Liver (tissue), 3 donors: ENCODE data around the gene OMP.

Experiments used
- EGR1 ChIP-seq, 2 donors: IDR thresholded peaks; 2 replicates each; pipeline ENCODE4 v1.6.1; 2016 to 2018; ENCODE audit warnings: antibody characterized with exemption in 2 of 2, low read depth in 2 of 2
- FOXA1 ChIP-seq: IDR thresholded peaks from 2 replicates; pipeline ENCODE4 v1.6.1; 2016; ENCODE audit warnings: antibody characterized with exemption
- GABPA ChIP-seq, 2 donors: IDR thresholded peaks in 1 of 2; conservative IDR thresholded peaks in 1 of 2; 2 replicates each; pipeline ENCODE4 v1.6.1; 2016; ENCODE audit warnings: antibody characterized with exemption in 2 of 2, mild to moderate bottlenecking in 1 of 2, moderate library complexity in 1 of 2
- HNF4A ChIP-seq, 2 donors: conservative IDR thresholded peaks; 2 replicates each; pipeline ENCODE4 v1.6.1; 2016; ENCODE audit warnings: antibody characterized with exemption in 2 of 2, mild to moderate bottlenecking in 2 of 2
- NR2F2 ChIP-seq: IDR thresholded peaks from 2 replicates; pipeline ENCODE4 v1.6.1; 2016; ENCODE audit warnings: antibody characterized with exemption
- RAD21 ChIP-seq, 2 donors: IDR thresholded peaks; 2 replicates each; pipeline ENCODE4 v1.6.1; 2016; ENCODE audit warnings: antibody characterized with exemption in 2 of 2, mild to moderate bottlenecking in 2 of 2
- SP1 ChIP-seq: IDR thresholded peaks from 2 replicates; pipeline ENCODE4 v1.6.1; 2018; ENCODE audit warnings: antibody characterized with exemption, mild to moderate bottlenecking
- TAF1 ChIP-seq: conservative IDR thresholded peaks from 2 replicates; pipeline ENCODE4 v1.6.1; 2016; ENCODE audit warnings: antibody characterized with exemption, mild to moderate bottlenecking
- YY1 ChIP-seq: IDR thresholded peaks from 2 replicates; pipeline ENCODE4 v1.6.1; 2016; ENCODE audit warnings: antibody characterized with exemption, mild to moderate bottlenecking
- TF ChIP-seq, protein P1 (sequence below): fragments of 150-350 bp; IDR thresholded peaks from 2 replicates; pipeline ENCODE4 v1.5.1; 2017; ENCODE audit warnings: improper control_type of control experiment, low read depth, low read length; ENCODE audit not compliant: missing input control
- TF ChIP-seq, protein P2 (sequence below): IDR thresholded peaks from 2 replicates; pipeline ENCODE4 v1.6.1; 2016; ENCODE audit warnings: antibody characterized with exemption, mild to moderate bottlenecking
- TF ChIP-seq, protein P3 (sequence below): IDR thresholded peaks from 2 replicates; pipeline ENCODE4 v1.6.1; 2016; ENCODE audit warnings: antibody characterized with exemption
- TF ChIP-seq, protein P4 (sequence below): IDR thresholded peaks from 2 replicates; pipeline ENCODE4 v1.6.1; 2016; ENCODE audit warnings: antibody characterized with exemption
- TF ChIP-seq, protein P5 (sequence below): IDR thresholded peaks from 2 replicates; pipeline ENCODE4 v1.6.1; 2016; ENCODE audit warnings: antibody characterized with exemption
- donor health status: healthy.
- donor health status: healthy.

DNA sequence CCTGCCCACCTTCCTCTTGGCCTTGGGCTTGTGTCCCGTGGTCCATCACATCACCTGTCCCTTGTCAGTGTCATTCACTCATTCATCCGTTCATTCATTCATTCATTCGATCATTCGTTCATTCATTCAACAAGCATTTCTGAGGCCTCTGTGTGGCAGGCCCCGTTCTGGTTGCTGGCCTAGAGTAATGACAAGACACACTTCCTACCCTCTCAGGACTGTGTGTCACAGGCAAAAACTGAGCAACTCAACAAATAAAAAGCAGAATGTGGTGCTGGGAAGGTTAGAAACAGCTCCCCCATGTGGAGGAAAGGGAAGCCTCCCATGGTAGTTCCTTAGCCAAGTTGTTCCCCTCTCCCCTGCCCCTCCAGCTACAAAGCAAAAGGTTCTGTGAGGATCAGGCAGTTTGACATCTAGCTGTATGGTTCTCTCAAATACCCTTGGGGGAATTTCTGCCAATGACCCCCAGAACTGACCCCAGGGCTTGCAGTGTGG, 1.6 kb upstream of the OMP start:
- TF ChIP-seq YY1 (no peak), FOXA1 (no peak), SP1 (no peak), RAD21 (IDR thresholded peaks at IDR 0.05) (peak; percentile 36 to 57), HNF4A (conservative IDR thresholded peaks at IDR 0.05) (no peak), TAF1 (no peak), NR2F2 (no peak), EGR1 (IDR thresholded peaks at IDR 0.05; ENCODE audit: low read depth in 2 of 2) (no peak), GABPA (IDR thresholded peaks at IDR 0.05 in 1 of 2, conservative IDR thresholded peaks at IDR 0.05 in 1 of 2) (no peak)
- TF ChIP-seq, protein P1, sequence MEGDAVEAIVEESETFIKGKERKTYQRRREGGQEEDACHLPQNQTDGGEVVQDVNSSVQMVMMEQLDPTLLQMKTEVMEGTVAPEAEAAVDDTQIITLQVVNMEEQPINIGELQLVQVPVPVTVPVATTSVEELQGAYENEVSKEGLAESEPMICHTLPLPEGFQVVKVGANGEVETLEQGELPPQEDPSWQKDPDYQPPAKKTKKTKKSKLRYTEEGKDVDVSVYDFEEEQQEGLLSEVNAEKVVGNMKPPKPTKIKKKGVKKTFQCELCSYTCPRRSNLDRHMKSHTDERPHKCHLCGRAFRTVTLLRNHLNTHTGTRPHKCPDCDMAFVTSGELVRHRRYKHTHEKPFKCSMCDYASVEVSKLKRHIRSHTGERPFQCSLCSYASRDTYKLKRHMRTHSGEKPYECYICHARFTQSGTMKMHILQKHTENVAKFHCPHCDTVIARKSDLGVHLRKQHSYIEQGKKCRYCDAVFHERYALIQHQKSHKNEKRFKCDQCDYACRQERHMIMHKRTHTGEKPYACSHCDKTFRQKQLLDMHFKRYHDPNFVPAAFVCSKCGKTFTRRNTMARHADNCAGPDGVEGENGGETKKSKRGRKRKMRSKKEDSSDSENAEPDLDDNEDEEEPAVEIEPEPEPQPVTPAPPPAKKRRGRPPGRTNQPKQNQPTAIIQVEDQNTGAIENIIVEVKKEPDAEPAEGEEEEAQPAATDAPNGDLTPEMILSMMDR: peak; percentile 28
- TF ChIP-seq, protein P2, sequence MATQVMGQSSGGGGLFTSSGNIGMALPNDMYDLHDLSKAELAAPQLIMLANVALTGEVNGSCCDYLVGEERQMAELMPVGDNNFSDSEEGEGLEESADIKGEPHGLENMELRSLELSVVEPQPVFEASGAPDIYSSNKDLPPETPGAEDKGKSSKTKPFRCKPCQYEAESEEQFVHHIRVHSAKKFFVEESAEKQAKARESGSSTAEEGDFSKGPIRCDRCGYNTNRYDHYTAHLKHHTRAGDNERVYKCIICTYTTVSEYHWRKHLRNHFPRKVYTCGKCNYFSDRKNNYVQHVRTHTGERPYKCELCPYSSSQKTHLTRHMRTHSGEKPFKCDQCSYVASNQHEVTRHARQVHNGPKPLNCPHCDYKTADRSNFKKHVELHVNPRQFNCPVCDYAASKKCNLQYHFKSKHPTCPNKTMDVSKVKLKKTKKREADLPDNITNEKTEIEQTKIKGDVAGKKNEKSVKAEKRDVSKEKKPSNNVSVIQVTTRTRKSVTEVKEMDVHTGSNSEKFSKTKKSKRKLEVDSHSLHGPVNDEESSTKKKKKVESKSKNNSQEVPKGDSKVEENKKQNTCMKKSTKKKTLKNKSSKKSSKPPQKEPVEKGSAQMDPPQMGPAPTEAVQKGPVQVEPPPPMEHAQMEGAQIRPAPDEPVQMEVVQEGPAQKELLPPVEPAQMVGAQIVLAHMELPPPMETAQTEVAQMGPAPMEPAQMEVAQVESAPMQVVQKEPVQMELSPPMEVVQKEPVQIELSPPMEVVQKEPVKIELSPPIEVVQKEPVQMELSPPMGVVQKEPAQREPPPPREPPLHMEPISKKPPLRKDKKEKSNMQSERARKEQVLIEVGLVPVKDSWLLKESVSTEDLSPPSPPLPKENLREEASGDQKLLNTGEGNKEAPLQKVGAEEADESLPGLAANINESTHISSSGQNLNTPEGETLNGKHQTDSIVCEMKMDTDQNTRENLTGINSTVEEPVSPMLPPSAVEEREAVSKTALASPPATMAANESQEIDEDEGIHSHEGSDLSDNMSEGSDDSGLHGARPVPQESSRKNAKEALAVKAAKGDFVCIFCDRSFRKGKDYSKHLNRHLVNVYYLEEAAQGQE: no peak
- TF ChIP-seq, protein P3, sequence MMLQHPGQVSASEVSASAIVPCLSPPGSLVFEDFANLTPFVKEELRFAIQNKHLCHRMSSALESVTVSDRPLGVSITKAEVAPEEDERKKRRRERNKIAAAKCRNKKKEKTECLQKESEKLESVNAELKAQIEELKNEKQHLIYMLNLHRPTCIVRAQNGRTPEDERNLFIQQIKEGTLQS: no peak
- TF ChIP-seq, protein P4, sequence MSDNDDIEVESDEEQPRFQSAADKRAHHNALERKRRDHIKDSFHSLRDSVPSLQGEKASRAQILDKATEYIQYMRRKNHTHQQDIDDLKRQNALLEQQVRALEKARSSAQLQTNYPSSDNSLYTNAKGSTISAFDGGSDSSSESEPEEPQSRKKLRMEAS: no peak
- TF ChIP-seq, protein P5, sequence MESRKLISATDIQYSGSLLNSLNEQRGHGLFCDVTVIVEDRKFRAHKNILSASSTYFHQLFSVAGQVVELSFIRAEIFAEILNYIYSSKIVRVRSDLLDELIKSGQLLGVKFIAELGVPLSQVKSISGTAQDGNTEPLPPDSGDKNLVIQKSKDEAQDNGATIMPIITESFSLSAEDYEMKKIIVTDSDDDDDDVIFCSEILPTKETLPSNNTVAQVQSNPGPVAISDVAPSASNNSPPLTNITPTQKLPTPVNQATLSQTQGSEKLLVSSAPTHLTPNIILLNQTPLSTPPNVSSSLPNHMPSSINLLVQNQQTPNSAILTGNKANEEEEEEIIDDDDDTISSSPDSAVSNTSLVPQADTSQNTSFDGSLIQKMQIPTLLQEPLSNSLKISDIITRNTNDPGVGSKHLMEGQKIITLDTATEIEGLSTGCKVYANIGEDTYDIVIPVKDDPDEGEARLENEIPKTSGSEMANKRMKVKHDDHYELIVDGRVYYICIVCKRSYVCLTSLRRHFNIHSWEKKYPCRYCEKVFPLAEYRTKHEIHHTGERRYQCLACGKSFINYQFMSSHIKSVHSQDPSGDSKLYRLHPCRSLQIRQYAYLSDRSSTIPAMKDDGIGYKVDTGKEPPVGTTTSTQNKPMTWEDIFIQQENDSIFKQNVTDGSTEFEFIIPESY: no peak
